GM12864 (cell line): ENCODE data around the gene TRIM54.
A peak's percentile ranks its signal among the peaks of the same experiment; 100 is the strongest.
"Not testable (repeated sequence)": the region's sequence is repeated elsewhere in the genome, so short reads cannot be mapped to it uniquely, and the experiment has no call there.

Source experiments
- DNase-seq: peaks from one replicate; pipeline ENCODE4 v3.0.0-alpha.2; 2011; ENCODE audit warnings: low read depth
- H3K4me3 ChIP-seq: 2 replicates; pipeline ENCODE4 v1.5.1; 2011; ENCODE audit warnings: mild to moderate bottlenecking, low read depth, low read length, control low read depth
- CTCF ChIP-seq: IDR thresholded peaks from 2 replicates; pipeline ENCODE4 v1.5.1; 2011; ENCODE audit warnings: low read depth, mild to moderate bottlenecking, moderate library complexity, low read length, control low read depth, inconsistent platforms; ENCODE audit errors: missing control alignments

The TRIM54 gene

GRCh38 chr2:27264253-27264752 is 17.9 kb upstream of the TRIM54 start:
- no peak for DNase-seq
- H3K4me3 ChIP-seq, result peak overlapping the region; percentile 49
- no peak for TF ChIP-seq CTCF

GRCh38 chr2:27264753-27265535 is 17.3 kb upstream of the TRIM54 start:
- DNase-seq, result no peak
- peak; percentile 68 for TF ChIP-seq CTCF
- H3K4me3 ChIP-seq, result peak overlapping the region; percentile 49

- H3K4me3 ChIP-seq, result no peak overlapping the region
- no peak for DNase-seq
- TF ChIP-seq CTCF, result no peak
Observed at GRCh38 chr2:27265536-27265870, 16.7 kb upstream of the TRIM54 start.

DNA sequence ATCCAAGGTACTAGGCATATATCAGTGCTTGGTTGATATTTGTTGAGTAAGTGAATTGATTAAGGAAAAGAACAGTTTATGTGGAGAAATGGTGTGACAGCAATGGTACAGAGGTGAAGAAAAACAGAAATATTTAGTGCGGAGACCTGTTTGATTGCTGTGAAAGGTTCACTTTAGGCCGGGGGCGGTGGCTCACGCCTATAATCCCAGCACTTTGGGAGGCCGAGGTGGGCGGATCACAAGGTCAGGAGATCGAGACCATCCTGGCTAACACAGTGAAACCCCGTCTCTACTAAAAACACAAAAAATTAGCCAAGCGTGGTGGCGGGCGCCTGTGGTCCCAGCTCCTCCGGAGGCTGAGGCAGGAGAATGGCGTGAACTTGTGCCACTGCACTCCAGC is 13.9 kb upstream of the TRIM54 start:
- H3K4me3 ChIP-seq, DNase-seq: not testable (repeated sequence)

DNA sequence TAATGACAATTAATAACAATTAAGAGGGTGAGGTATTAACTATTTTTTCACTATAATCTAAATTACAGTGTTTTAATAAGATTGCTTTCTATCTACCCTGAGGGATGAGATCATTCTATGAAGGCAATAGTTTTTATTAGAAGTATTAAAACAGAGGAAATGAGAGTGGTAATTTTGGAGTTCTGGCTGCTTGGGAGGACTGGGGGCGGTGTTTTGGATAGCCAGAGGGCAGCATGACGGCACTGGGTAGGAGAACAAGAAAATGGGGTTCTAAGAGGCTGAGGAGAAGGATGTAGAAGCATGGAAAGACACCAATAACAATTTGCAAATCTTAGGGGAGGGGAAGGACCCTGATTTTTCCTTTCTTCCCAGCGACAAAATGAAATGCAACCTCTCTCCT is 12.1 kb upstream of the TRIM54 start:
- H3K4me3 ChIP-seq, result no peak overlapping the region
- no peak for DNase-seq
- no peak for TF ChIP-seq CTCF

DNA sequence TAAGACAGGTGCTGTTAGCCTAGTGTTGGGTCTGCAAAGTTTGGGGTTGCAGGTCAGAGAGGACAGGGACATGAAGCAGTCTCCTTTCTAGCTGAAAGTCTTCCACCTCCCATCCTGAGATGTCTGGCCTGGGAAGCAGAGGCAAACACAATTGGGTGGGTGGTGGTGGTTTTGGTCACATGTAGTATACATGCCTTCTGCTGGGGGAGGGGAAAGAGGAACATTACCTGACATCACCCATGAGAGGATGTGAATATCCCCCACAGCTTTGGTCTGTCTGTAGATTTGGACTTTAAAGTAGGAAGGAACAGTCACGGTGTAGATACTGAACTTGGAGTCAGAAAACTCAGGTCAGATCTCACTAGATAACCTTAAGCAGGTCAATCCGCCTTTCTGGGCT is 11.6 kb upstream of the TRIM54 start:
- no peak overlapping the region for H3K4me3 ChIP-seq
- TF ChIP-seq CTCF, result no peak
- no peak for DNase-seq

DNA sequence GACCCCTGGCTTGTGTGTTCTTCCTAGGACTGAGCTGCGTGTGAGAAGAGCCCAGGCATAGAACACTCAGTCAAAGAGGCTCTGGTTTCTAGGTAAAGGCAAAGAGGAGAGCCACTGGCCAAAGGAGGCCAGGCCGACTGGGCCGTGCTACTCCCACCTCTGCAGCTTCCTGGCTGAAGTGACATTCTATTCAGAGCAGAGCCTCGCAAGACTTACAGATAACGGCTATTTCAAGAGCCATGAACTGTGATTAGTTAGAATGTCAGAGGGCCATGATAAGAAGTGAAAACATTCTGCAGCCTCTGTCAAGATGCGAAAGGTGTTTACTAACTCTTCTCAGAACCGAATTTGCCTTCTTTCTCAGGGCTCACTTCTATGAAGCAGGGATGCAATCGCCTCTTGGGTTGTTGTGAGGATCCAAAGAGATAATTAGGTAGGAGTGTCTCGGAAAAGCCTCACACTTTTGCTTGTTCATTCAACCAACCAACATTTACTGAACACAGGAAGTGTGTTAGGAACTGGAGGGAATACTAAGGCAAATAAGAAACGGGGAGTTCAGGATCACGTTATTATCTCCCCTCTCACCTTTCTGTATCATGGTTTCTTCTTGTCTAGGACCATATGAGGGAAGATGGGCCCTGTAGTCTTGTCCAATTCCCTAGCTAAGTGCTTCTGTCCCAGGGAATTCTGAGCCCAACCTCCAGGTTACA is 10.4 kb upstream of the TRIM54 start:
- no peak for DNase-seq
- no peak for TF ChIP-seq CTCF
- H3K4me3 ChIP-seq, result no peak overlapping the region

GRCh38 chr2:27272537-27273522 is 9.4 kb upstream of the TRIM54 start:
- DNase-seq, H3K4me3 ChIP-seq: not testable (repeated sequence)
